Activated T-helper 17 cell treated with anti-CD3 and anti-CD28 coated beads, Interleukin-2, amount 50 U/mL, for 72 hours (primary cell): ENCODE results near the gene STARD7. TPM values are rescaled to one million over a fixed set of nuclear protein-coding genes. Genes with fewer than 3 reads are reported as not detected.

Experiments used
- ATAC-seq: fragments of 150-1000 bp; cut with Tn5 transposase; replicated peaks from 2 replicates; pipeline ENCODE4 v1.10.0; 2021; ENCODE audit warnings: mild to moderate bottlenecking, moderate library complexity
- H3K27ac Mint-ChIP-seq: one replicate; pipeline ENCODE4 v1.8.0; 2022; ENCODE audit warnings: mixed read lengths
- H3K27me3 Mint-ChIP-seq: one replicate; pipeline ENCODE4 v1.8.0; 2022; ENCODE audit warnings: mixed read lengths
- H3K36me3 Mint-ChIP-seq: one replicate; pipeline ENCODE4 v1.8.0; 2022; ENCODE audit warnings: low read depth, mild to moderate bottlenecking, mixed read lengths
- H3K4me1 Mint-ChIP-seq: one replicate; pipeline ENCODE4 v1.8.0; 2022; ENCODE audit warnings: mixed read lengths
- H3K4me3 Mint-ChIP-seq: one replicate; pipeline ENCODE4 v1.8.0; 2022; ENCODE audit warnings: mild to moderate bottlenecking, mixed read lengths
- H3K9me3 Mint-ChIP-seq: one replicate; pipeline ENCODE4 v1.8.0; 2022; ENCODE audit warnings: mixed read lengths
- total RNA-seq, 2 donors: library from RNA; stranded (reverse); gene quantifications; one replicate each; pipeline ENCODE4 v1.2.3, GENCODE V29; 2022

The STARD7 gene
- total RNA-seq, 2 donors from 2014 or later = 140 to 190 TPM

GRCh38 chr2:96213379-96213778 is 4.8 kb upstream of the STARD7 start:
- no peak overlapping the region for H3K27ac Mint-ChIP-seq
- H3K9me3 Mint-ChIP-seq = no peaks in the 10 kb centered on the region
- no peaks in the 10 kb centered on the region for H3K27me3 Mint-ChIP-seq
- no peaks in the 10 kb centered on the region for H3K4me1 Mint-ChIP-seq
- no peak overlapping the region for H3K4me3 Mint-ChIP-seq
- no peaks in the 10 kb centered on the region for H3K36me3 Mint-ChIP-seq
- no peak for ATAC-seq

- no peak for ATAC-seq
- no peaks in the 10 kb centered on the region for H3K9me3 Mint-ChIP-seq
- peaks cover 7% of the 10 kb centered on the region for H3K36me3 Mint-ChIP-seq
- H3K27me3 Mint-ChIP-seq = no peaks in the 10 kb centered on the region
- H3K4me1 Mint-ChIP-seq = no peaks in the 10 kb centered on the region
- H3K27ac Mint-ChIP-seq = no peak overlapping the region
- no peak overlapping the region for H3K4me3 Mint-ChIP-seq
These were observed 3.7 kb upstream of the STARD7 start for GRCh38 chr2:96212339-96212738.

GRCh38 chr2:96209729-96210085 is 1.1 kb upstream of the STARD7 start:
- no peaks in the 10 kb centered on the region for H3K27me3 Mint-ChIP-seq
- peak overlapping the region; percentile 93 for H3K4me3 Mint-ChIP-seq
- no peak for ATAC-seq
- H3K27ac Mint-ChIP-seq = peak overlapping the region; percentile 62
- H3K4me1 Mint-ChIP-seq = peaks cover 14% of the 10 kb centered on the region
- peaks cover 34% of the 10 kb centered on the region for H3K36me3 Mint-ChIP-seq
- no peaks in the 10 kb centered on the region for H3K9me3 Mint-ChIP-seq

GRCh38 chr2:96209011-96209728 is 543 bp upstream of the STARD7 start:
- peak overlapping the region; percentile 93 for H3K4me3 Mint-ChIP-seq
- no peaks in the 10 kb centered on the region for H3K27me3 Mint-ChIP-seq
- no peak for ATAC-seq
- H3K4me1 Mint-ChIP-seq = peaks cover 16% of the 10 kb centered on the region
- H3K27ac Mint-ChIP-seq = peak overlapping the region; percentile 62
- H3K36me3 Mint-ChIP-seq = peaks cover 39% of the 10 kb centered on the region
- no peaks in the 10 kb centered on the region for H3K9me3 Mint-ChIP-seq

- H3K27ac Mint-ChIP-seq = peak overlapping the region; percentile 88
- H3K36me3 Mint-ChIP-seq = peaks cover 53% of the 10 kb centered on the region
- no peaks in the 10 kb centered on the region for H3K9me3 Mint-ChIP-seq
- H3K4me3 Mint-ChIP-seq = peak overlapping the region; percentile 93
- H3K27me3 Mint-ChIP-seq = no peaks in the 10 kb centered on the region
- peaks cover 26% of the 10 kb centered on the region for H3K4me1 Mint-ChIP-seq
- no peak for ATAC-seq
These were observed 869 bp downstream of the STARD7 start for GRCh38 chr2:96207774-96208142.

GRCh38 chr2:96207073-96207773 is 1.4 kb downstream of the STARD7 start:
- no peaks in the 10 kb centered on the region for H3K27me3 Mint-ChIP-seq
- peak overlapping the region; percentile 88 for H3K27ac Mint-ChIP-seq
- peaks cover 26% of the 10 kb centered on the region for H3K4me1 Mint-ChIP-seq
- H3K36me3 Mint-ChIP-seq = peaks cover 54% of the 10 kb centered on the region
- no peak for ATAC-seq
- no peaks in the 10 kb centered on the region for H3K9me3 Mint-ChIP-seq
- H3K4me3 Mint-ChIP-seq = peak overlapping the region; percentile 93

- Mint-ChIP-seq H3K27ac (peak overlapping the region; percentile 81), H3K4me1 (peaks cover 28% of the 10 kb centered on the region), H3K36me3 (peaks cover 57% of the 10 kb centered on the region), H3K9me3 (no peaks in the 10 kb centered on the region), H3K4me3 (peak overlapping the region; percentile 93), H3K27me3 (no peaks in the 10 kb centered on the region)
- no peak for ATAC-seq
These were observed 2.7 kb downstream of the STARD7 start for GRCh38 chr2:96205888-96206287.

GRCh38 chr2:96204836-96205624 is 3.6 kb downstream of the STARD7 start:
- peaks cover 32% of the 10 kb centered on the region for H3K4me1 Mint-ChIP-seq
- H3K27me3 Mint-ChIP-seq = no peaks in the 10 kb centered on the region
- H3K36me3 Mint-ChIP-seq = peaks cover 65% of the 10 kb centered on the region
- H3K9me3 Mint-ChIP-seq = no peaks in the 10 kb centered on the region
- peak overlapping the region; percentile 93 for H3K4me3 Mint-ChIP-seq
- ATAC-seq = no peak
- peak overlapping the region; percentile 81 for H3K27ac Mint-ChIP-seq

GRCh38 chr2:96203130-96204028 is 5.2 kb downstream of the STARD7 start:
- Mint-ChIP-seq H3K9me3 (no peaks in the 10 kb centered on the region), H3K27ac (peak overlapping the region; percentile 81), H3K27me3 (no peaks in the 10 kb centered on the region), H3K4me1 (peaks cover 44% of the 10 kb centered on the region), H3K4me3 (peak overlapping the region; percentile 93), H3K36me3 (peaks cover 81% of the 10 kb centered on the region)
- ATAC-seq = no peak

GRCh38 chr2:96202152-96202854 is 6.3 kb downstream of the STARD7 start:
- peaks cover 44% of the 10 kb centered on the region for H3K4me1 Mint-ChIP-seq
- H3K4me3 Mint-ChIP-seq = peak overlapping the region; percentile 93
- no peaks in the 10 kb centered on the region for H3K9me3 Mint-ChIP-seq
- no peaks in the 10 kb centered on the region for H3K27me3 Mint-ChIP-seq
- peak overlapping the region; percentile 81 for H3K27ac Mint-ChIP-seq
- peaks cover 82% of the 10 kb centered on the region for H3K36me3 Mint-ChIP-seq
- ATAC-seq = no peak

- Mint-ChIP-seq H3K4me3 (no peak overlapping the region), H3K36me3 (peaks cover 75% of the 10 kb centered on the region), H3K27ac (no peak overlapping the region), H3K9me3 (no peaks in the 10 kb centered on the region), H3K4me1 (peaks cover 44% of the 10 kb centered on the region), H3K27me3 (no peaks in the 10 kb centered on the region)
- no peak for ATAC-seq
These were observed 7.3 kb downstream of the STARD7 start for GRCh38 chr2:96201338-96201737.

- peaks cover 28% of the 10 kb centered on the region for H3K4me1 Mint-ChIP-seq
- peaks cover 73% of the 10 kb centered on the region for H3K36me3 Mint-ChIP-seq
- H3K27ac Mint-ChIP-seq = no peak overlapping the region
- H3K4me3 Mint-ChIP-seq = no peak overlapping the region
- no peak for ATAC-seq
- no peaks in the 10 kb centered on the region for H3K9me3 Mint-ChIP-seq
- H3K27me3 Mint-ChIP-seq = no peaks in the 10 kb centered on the region
These were observed 9.7 kb downstream of the STARD7 start for GRCh38 chr2:96198921-96199320.

- ATAC-seq = no peak
- Mint-ChIP-seq H3K4me3 (no peak overlapping the region), H3K9me3 (no peaks in the 10 kb centered on the region), H3K36me3 (peaks cover 73% of the 10 kb centered on the region), H3K27me3 (no peaks in the 10 kb centered on the region), H3K4me1 (peaks cover 18% of the 10 kb centered on the region), H3K27ac (no peak overlapping the region)
These were observed 10.9 kb downstream of the STARD7 start for GRCh38 chr2:96197546-96198255.
